HG03103 (cell line): ENCODE measurements around the gene MYL9.
"Not testable (repeated sequence)": the region's sequence is repeated elsewhere in the genome, so short reads cannot be mapped to it uniquely, and the experiment has no call there.

ENCODE experiments used
- ATAC-seq: cut with Tn5 transposase; IDR thresholded peaks from one replicate; pipeline ENCODE4 v1.9.1; 2021; ENCODE audit warnings: low read depth; ENCODE audit not compliant: unreplicated experiment

MYL9 gene

GRCh38 chr20:36541227-36541767 is at the start of gene MYL9:
TSS of gene MYL9 (plus strand) at chr20:36541519. CDS start at chr20:36544885, 3,366 bp downstream.
- no peak for ATAC-seq

- ATAC-seq, result no peak
These were observed 49.3 kb upstream of the MYL9 start for GRCh38 chr20:36491901-36492617.

GRCh38 chr20:36493051-36493800 is 48.1 kb upstream of the MYL9 start:
- ATAC-seq, result no peak

- no peak for ATAC-seq
These were observed 47.6 kb upstream of the MYL9 start for GRCh38 chr20:36493801-36494114.

- ATAC-seq, result no peak
These were observed 44.3 kb upstream of the MYL9 start for GRCh38 chr20:36496707-36497669.

GRCh38 chr20:36497856-36498255 is 43.5 kb upstream of the MYL9 start:
- no peak for ATAC-seq

- no peak for ATAC-seq
These were observed 42.7 kb upstream of the MYL9 start for GRCh38 chr20:36498386-36499179.

- no peak for ATAC-seq
These were observed 42.1 kb upstream of the MYL9 start for GRCh38 chr20:36499211-36499610.

- ATAC-seq, result no peak
These were observed 41.4 kb upstream of the MYL9 start for GRCh38 chr20:36499723-36500501.

GRCh38 chr20:36501367-36502006 is 39.8 kb upstream of the MYL9 start:
- no peak for ATAC-seq

- ATAC-seq, result no peak
These were observed 37.0 kb upstream of the MYL9 start for GRCh38 chr20:36504295-36504694.

- no peak for ATAC-seq
These were observed 35.1 kb upstream of the MYL9 start for GRCh38 chr20:36506253-36506652.

- no peak for ATAC-seq
These were observed 33.6 kb upstream of the MYL9 start for GRCh38 chr20:36507746-36508145.

GRCh38 chr20:36519012-36519719 is 22.2 kb upstream of the MYL9 start:
- no peak for ATAC-seq

GRCh38 chr20:36519944-36520343 is 21.4 kb upstream of the MYL9 start:
- no peak for ATAC-seq

- ATAC-seq, result no peak
These were observed 19.8 kb upstream of the MYL9 start for GRCh38 chr20:36521526-36521925.

GRCh38 chr20:36522412-36522811 is 18.9 kb upstream of the MYL9 start:
- not testable (repeated sequence) for ATAC-seq

GRCh38 chr20:36523341-36523740 is 18.0 kb upstream of the MYL9 start:
- ATAC-seq, result no peak
